ENCODE measurements around the gene WASF2. TPM values are rescaled to one million over a fixed set of nuclear protein-coding genes. Genes with fewer than 3 reads are reported as not detected.
A peak's percentile ranks its signal among the peaks of the same experiment; 100 is the strongest.

WASF2 gene
- total RNA-seq, 2 donors from 2014 or later: 42.0 to 63.6 TPM

- Histone ChIP-seq H3K9me3 (no peaks in the 10 kb centered on the region), H3K4me3 (no peak overlapping the region), H3K27ac (no peak overlapping the region), H3K36me3 (no peaks in the 10 kb centered on the region), H3K27me3 (replicated peaks; ENCODE audit: insufficient read depth) (no peaks in the 10 kb centered on the region), H3K4me1 (replicated peaks) (peaks cover 11% of the 10 kb centered on the region)
- intact Hi-C loops (cut with DNase I): no loop called here
- DNase-seq (ENCODE audit: low spot score): no peak
- WGBS: 82% methylated on average over 2 of the region's 2 CpGs
- TF ChIP-seq POLR2AphosphoS5 (IDR thresholded peaks at IDR 0.05) (no peak), POLR2A (IDR thresholded peaks at IDR 0.05) (no peak)
- TF ChIP-seq, protein P1, sequence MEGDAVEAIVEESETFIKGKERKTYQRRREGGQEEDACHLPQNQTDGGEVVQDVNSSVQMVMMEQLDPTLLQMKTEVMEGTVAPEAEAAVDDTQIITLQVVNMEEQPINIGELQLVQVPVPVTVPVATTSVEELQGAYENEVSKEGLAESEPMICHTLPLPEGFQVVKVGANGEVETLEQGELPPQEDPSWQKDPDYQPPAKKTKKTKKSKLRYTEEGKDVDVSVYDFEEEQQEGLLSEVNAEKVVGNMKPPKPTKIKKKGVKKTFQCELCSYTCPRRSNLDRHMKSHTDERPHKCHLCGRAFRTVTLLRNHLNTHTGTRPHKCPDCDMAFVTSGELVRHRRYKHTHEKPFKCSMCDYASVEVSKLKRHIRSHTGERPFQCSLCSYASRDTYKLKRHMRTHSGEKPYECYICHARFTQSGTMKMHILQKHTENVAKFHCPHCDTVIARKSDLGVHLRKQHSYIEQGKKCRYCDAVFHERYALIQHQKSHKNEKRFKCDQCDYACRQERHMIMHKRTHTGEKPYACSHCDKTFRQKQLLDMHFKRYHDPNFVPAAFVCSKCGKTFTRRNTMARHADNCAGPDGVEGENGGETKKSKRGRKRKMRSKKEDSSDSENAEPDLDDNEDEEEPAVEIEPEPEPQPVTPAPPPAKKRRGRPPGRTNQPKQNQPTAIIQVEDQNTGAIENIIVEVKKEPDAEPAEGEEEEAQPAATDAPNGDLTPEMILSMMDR (IDR thresholded peaks at IDR 0.05): no peak
Measured at GRCh38 chr1:27517301-27517700, 27.3 kb upstream of the WASF2 start.

DNA sequence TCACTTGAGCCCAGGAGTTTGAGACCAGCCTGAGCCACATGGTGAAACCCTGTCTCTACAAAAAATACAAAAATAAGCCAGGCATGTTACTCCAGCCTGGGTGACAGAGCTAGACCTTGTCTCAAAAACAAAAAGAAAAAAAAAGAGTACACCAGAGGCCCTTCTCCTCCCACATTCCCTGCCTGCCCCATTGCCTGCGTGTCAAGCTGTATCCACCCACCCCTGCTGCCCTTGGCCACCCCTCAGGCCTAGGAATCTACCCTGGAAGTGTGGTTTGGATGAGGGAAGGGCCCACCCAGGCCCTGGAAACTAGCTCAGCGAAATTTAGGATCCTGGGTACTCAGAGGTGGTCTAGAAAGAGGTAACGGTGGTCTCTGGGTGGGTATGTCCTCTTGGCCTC, 25.7 kb upstream of the WASF2 start:
- Histone ChIP-seq H3K9me3 (no peaks in the 10 kb centered on the region), H3K27me3 (replicated peaks; ENCODE audit: insufficient read depth) (no peaks in the 10 kb centered on the region), H3K27ac (no peak overlapping the region), H3K4me3 (no peak overlapping the region), H3K36me3 (no peaks in the 10 kb centered on the region), H3K4me1 (replicated peaks) (no peaks in the 10 kb centered on the region)
- intact Hi-C loops (cut with DNase I): no loop called here
- DNase-seq (ENCODE audit: low spot score): no peak
- TF ChIP-seq, protein P1 (IDR thresholded peaks at IDR 0.05): no peak
- TF ChIP-seq POLR2AphosphoS5 (IDR thresholded peaks at IDR 0.05): no peak
- TF ChIP-seq POLR2A (IDR thresholded peaks at IDR 0.05): no peak
- WGBS: 86% methylated on average over 3 of the region's 3 CpGs

DNA sequence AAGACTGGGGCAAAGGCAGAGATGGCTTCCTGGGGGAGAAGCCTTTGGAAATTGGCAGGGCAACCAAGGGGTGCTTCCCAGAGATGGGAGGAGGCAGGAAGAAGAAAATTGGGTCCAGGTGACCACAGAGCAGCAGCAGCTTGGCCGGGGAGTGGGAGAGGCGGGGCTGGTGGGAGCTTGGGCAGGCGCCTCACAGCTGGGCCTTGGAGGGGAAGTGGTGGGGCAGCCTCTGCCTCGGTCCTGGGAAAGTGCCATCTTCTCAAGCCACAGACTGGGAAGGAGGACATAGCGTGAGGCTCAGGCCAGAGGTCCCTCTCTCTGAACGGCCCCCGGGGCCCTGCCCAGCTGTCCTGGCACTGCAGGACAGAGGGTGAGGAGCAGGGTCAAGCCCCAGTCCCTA, 24.0 kb upstream of the WASF2 start:
- Histone ChIP-seq H3K27ac (no peak overlapping the region), H3K4me1 (replicated peaks) (no peaks in the 10 kb centered on the region), H3K36me3 (no peaks in the 10 kb centered on the region), H3K9me3 (no peaks in the 10 kb centered on the region), H3K27me3 (replicated peaks; ENCODE audit: insufficient read depth) (no peaks in the 10 kb centered on the region), H3K4me3 (no peak overlapping the region)
- WGBS: 39% methylated on average over 7 of the region's 7 CpGs
- TF ChIP-seq, protein P1 (IDR thresholded peaks at IDR 0.05): no peak
- no peak for TF ChIP-seq POLR2A (IDR thresholded peaks at IDR 0.05)
- DNase-seq (ENCODE audit: low spot score): no peak
- intact Hi-C loops (cut with DNase I): no loop called here

- no peaks in the 10 kb centered on the region for H3K27me3 ChIP-seq (replicated peaks; ENCODE audit: insufficient read depth)
- H3K36me3 ChIP-seq: no peaks in the 10 kb centered on the region
- H3K9me3 ChIP-seq: no peaks in the 10 kb centered on the region
- no peaks in the 10 kb centered on the region for H3K4me1 ChIP-seq (replicated peaks)
- H3K27ac ChIP-seq: no peak overlapping the region
- intact Hi-C loops (cut with DNase I): no loop called here
- no peak overlapping the region for H3K4me3 ChIP-seq
- TF ChIP-seq POLR2A (IDR thresholded peaks at IDR 0.05) (no peak), POLR2AphosphoS5 (IDR thresholded peaks at IDR 0.05) (no peak)
- 68% methylated on average over 5 of the region's 5 CpGs for WGBS
- DNase-seq (ENCODE audit: low spot score): no peak
Measured at GRCh38 chr1:27513528-27513927, 23.6 kb upstream of the WASF2 start.

DNA sequence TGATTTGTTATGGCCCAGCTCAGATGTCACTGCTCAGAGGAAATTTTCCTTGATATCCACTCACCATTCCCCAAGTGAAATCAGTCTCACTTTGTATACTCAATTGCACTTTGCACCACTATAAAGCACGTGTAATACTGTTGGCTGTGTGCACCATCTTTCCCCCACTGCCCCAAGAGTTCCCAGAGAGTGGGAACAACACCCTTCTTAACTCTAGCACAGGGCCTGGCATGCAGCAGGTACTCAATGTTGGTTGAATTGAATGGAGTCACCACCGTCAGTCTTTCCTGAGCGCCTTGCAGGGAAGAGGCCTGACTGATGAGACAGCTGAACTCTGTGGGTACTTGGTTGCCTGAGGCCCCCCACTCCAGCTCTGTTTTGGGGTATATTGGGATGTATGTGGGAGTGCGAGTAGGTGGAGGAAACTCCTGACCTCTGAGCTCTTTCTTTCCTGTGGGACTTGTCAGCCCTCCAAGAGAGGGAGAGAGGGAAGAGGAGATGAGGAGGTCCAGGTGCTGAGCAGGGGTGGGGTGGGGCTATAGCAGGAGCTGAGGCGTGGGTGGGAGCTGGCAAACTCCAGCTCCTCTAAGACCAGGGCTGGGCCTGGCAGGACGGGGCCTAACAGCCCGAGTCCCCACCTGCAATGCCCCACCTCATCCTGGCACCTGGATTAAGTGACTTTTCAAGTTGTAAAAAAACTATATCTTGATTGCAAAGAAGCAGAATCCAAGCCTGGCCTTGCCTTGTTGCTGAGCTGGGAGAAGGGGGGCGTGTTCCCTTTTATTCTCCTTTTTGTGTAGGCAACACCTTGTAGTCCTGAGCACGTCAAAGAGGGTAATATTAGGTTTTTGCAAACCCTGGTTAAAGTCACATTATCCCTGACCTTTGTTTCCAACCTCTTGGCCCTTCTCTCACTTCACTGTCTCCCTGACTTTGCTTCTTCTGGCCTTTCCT, 19.4 kb upstream of the WASF2 start:
- Histone ChIP-seq H3K27ac (peak overlapping the region in 1 of 2 donors; percentile 11), H3K36me3 (no peaks in the 10 kb centered on the region), H3K9me3 (no peaks in the 10 kb centered on the region), H3K4me3 (no peak overlapping the region), H3K27me3 (replicated peaks; ENCODE audit: insufficient read depth) (no peaks in the 10 kb centered on the region), H3K4me1 (replicated peaks) (no peaks in the 10 kb centered on the region)
- 49% methylated on average over 9 of the region's 9 CpGs for WGBS
- DNase-seq (ENCODE audit: low spot score): no peak
- intact Hi-C loops (cut with DNase I): no loop called here
- TF ChIP-seq POLR2AphosphoS5 (IDR thresholded peaks at IDR 0.05): no peak
- TF ChIP-seq POLR2A (IDR thresholded peaks at IDR 0.05): no peak
- TF ChIP-seq, protein P1 (IDR thresholded peaks at IDR 0.05): no peak
